ENCODE measurements around the gene THTPA.

DNA sequence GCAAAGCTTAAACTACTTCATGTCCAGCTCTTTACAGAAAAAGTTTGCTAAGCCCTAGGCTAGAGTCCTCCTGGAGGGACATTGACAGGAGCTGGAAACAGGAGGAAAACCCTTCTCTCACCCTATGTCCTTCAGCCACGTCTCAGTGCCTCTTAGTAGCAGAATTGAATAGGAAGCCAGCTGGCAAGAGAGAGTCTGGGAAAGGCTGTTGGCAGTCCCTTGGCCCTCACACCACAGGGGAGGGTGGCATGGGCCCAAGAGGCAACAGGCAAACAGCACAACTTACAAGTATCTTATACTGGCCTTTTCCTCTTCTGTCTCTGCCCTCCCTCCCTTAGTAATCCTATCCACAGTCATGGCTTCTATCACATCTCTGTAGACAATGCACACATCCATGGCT is 52.4 kb downstream of the THTPA start:
- TF ChIP-seq, protein P1, sequence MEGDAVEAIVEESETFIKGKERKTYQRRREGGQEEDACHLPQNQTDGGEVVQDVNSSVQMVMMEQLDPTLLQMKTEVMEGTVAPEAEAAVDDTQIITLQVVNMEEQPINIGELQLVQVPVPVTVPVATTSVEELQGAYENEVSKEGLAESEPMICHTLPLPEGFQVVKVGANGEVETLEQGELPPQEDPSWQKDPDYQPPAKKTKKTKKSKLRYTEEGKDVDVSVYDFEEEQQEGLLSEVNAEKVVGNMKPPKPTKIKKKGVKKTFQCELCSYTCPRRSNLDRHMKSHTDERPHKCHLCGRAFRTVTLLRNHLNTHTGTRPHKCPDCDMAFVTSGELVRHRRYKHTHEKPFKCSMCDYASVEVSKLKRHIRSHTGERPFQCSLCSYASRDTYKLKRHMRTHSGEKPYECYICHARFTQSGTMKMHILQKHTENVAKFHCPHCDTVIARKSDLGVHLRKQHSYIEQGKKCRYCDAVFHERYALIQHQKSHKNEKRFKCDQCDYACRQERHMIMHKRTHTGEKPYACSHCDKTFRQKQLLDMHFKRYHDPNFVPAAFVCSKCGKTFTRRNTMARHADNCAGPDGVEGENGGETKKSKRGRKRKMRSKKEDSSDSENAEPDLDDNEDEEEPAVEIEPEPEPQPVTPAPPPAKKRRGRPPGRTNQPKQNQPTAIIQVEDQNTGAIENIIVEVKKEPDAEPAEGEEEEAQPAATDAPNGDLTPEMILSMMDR (IDR thresholded peaks at IDR 0.05; ENCODE audit: insufficient read depth, low read length), result no peak
- TF ChIP-seq POLR2AphosphoS5 (IDR thresholded peaks at IDR 0.05; ENCODE audit: low read depth), result no peak
- TF ChIP-seq GABPA (IDR thresholded peaks at IDR 0.05; ENCODE audit: low read depth), result no peak
